C4-2B (cell line): ENCODE measurements around the gene FEM1B.

ENCODE experiments used
- H3K27ac ChIP-seq: fragments of 450-650 bp; 2 replicates; pipeline ENCODE4 v1.5.1; 2017
- CTCF ChIP-seq: fragments of 450-650 bp; conservative IDR thresholded peaks from 2 replicates; pipeline ENCODE4 v1.5.1; 2017; ENCODE audit warnings: mild to moderate bottlenecking
- ZFX ChIP-seq: fragments of 450-650 bp; IDR thresholded peaks from 2 replicates; pipeline ENCODE4 v1.6.1; 2017

FEM1B gene

GRCh38 chr15:68304589-68305337 lies 27.2 kb downstream of the FEM1B start:
- TF ChIP-seq CTCF: no peak
- TF ChIP-seq ZFX: no peak
- H3K27ac ChIP-seq: no peak overlapping the region

GRCh38 chr15:68305420-68305871 lies 27.9 kb downstream of the FEM1B start:
- H3K27ac ChIP-seq: no peak overlapping the region
- TF ChIP-seq ZFX (no peak), CTCF (no peak)

- TF ChIP-seq CTCF: no peak
- TF ChIP-seq ZFX: no peak
- no peak overlapping the region for H3K27ac ChIP-seq
These were observed 29.8 kb downstream of the FEM1B start for GRCh38 chr15:68307131-68307928.

- H3K27ac ChIP-seq: no peak overlapping the region
- TF ChIP-seq ZFX (no peak), CTCF (no peak)
These were observed 31.5 kb downstream of the FEM1B start for GRCh38 chr15:68309024-68309423.

- no peak for TF ChIP-seq ZFX
- TF ChIP-seq CTCF: no peak
These were observed 32.7 kb downstream of the FEM1B start for GRCh38 chr15:68310178-68310803.

GRCh38 chr15:68310804-68311463 lies 33.4 kb downstream of the FEM1B start:
- no peak for TF ChIP-seq CTCF
- no peak for TF ChIP-seq ZFX
- no peak overlapping the region for H3K27ac ChIP-seq

More at GRCh38 chr15:68310178-68310803, 32.7 kb downstream of the FEM1B start:
- no peak overlapping the region for H3K27ac ChIP-seq
